Measurements from ENCODE around the gene RIMS1.

The RIMS1 gene

DNA sequence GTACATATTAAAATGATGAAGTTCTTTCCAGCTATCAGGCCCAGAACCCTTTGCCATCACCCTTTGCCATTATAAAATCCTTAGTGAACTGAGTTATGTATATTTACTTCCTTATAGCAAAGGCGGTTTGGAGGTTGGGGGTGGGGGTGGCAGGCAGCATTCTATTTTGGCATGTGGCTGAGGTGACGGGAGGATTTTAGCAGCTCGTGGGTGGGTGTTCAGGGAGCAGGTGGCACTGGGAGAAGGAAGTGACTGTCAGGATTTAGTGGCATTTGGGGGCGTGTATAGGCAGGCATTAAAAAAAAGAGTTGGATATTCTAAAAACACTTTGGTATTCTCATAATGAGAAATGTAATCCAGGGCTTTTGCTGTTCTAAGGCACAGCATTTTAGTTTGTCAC lies 150.7 kb downstream of the RIMS1 start:
- TF ChIP-seq POLR2AphosphoS5 (IDR thresholded peaks at IDR 0.05; ENCODE audit: low read depth) (no peak), GABPA (IDR thresholded peaks at IDR 0.05; ENCODE audit: low read depth) (no peak), SPI1 (IDR thresholded peaks at IDR 0.05; ENCODE audit: borderline replicate concordance, low read depth) (no peak)
- TF ChIP-seq, protein P1, sequence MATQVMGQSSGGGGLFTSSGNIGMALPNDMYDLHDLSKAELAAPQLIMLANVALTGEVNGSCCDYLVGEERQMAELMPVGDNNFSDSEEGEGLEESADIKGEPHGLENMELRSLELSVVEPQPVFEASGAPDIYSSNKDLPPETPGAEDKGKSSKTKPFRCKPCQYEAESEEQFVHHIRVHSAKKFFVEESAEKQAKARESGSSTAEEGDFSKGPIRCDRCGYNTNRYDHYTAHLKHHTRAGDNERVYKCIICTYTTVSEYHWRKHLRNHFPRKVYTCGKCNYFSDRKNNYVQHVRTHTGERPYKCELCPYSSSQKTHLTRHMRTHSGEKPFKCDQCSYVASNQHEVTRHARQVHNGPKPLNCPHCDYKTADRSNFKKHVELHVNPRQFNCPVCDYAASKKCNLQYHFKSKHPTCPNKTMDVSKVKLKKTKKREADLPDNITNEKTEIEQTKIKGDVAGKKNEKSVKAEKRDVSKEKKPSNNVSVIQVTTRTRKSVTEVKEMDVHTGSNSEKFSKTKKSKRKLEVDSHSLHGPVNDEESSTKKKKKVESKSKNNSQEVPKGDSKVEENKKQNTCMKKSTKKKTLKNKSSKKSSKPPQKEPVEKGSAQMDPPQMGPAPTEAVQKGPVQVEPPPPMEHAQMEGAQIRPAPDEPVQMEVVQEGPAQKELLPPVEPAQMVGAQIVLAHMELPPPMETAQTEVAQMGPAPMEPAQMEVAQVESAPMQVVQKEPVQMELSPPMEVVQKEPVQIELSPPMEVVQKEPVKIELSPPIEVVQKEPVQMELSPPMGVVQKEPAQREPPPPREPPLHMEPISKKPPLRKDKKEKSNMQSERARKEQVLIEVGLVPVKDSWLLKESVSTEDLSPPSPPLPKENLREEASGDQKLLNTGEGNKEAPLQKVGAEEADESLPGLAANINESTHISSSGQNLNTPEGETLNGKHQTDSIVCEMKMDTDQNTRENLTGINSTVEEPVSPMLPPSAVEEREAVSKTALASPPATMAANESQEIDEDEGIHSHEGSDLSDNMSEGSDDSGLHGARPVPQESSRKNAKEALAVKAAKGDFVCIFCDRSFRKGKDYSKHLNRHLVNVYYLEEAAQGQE (IDR thresholded peaks at IDR 0.05; ENCODE audit: insufficient replicate concordance, low read depth) = no peak
- TF ChIP-seq, protein P2, sequence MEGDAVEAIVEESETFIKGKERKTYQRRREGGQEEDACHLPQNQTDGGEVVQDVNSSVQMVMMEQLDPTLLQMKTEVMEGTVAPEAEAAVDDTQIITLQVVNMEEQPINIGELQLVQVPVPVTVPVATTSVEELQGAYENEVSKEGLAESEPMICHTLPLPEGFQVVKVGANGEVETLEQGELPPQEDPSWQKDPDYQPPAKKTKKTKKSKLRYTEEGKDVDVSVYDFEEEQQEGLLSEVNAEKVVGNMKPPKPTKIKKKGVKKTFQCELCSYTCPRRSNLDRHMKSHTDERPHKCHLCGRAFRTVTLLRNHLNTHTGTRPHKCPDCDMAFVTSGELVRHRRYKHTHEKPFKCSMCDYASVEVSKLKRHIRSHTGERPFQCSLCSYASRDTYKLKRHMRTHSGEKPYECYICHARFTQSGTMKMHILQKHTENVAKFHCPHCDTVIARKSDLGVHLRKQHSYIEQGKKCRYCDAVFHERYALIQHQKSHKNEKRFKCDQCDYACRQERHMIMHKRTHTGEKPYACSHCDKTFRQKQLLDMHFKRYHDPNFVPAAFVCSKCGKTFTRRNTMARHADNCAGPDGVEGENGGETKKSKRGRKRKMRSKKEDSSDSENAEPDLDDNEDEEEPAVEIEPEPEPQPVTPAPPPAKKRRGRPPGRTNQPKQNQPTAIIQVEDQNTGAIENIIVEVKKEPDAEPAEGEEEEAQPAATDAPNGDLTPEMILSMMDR (IDR thresholded peaks at IDR 0.05; ENCODE audit: insufficient read depth, low read length) = no peak
- Histone ChIP-seq H3K27ac (replicated peaks) (no peak overlapping the region), H3K27me3 (ENCODE audit: insufficient read depth, poor library complexity, severe bottlenecking) (peaks cover 3% of the 10 kb centered on the region), H3K4me3 (replicated peaks; ENCODE audit: insufficient read depth, low read length) (no peak overlapping the region)
- no peak for DNase-seq (ENCODE audit: low read depth in 1 of 2, low spot score in 1 of 2)

DNA sequence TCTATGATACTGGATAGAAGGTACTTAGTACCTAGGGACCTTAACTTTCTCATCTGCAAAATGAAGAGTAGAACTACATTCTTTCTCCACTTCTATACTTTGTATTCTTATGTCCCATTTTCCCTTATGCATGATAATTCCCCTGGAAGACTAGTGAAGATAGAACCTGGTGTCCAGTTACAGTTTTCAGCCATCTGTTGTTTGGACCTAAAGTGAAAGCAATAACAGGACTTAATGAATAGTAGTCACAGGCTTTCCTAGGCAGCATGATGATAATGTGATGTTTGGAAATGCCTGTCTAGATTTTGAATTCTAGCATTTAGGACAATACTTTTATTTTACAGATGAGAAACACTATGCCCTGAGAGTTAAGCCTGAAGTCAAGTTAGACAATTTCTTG lies 153.8 kb downstream of the RIMS1 start:
- Histone ChIP-seq H3K4me3 (replicated peaks; ENCODE audit: insufficient read depth, low read length) (no peak overlapping the region), H3K27ac (replicated peaks) (no peak overlapping the region), H3K27me3 (ENCODE audit: insufficient read depth, poor library complexity, severe bottlenecking) (no peaks in the 10 kb centered on the region)
- no peak for DNase-seq (ENCODE audit: low read depth in 1 of 2, low spot score in 1 of 2)
- no peak for TF ChIP-seq GABPA (IDR thresholded peaks at IDR 0.05; ENCODE audit: low read depth)

DNA sequence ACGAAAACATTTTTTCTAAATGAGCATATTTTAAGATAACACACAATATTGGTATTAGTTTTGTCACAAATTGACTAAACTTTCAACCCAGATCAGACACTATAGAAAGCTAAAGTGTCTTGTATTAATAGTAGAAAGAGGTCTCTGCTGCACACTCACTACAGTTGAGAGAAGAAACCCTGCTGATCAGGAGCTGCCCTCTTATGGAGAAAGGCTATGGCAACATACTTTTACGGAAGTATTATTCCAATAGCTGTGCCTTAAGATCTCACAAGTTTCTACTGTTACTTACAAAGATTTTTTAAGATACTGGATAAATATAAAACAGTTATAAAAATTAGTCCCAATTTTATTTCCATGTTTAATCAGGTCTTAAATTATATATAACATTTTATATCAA lies 155.7 kb downstream of the RIMS1 start:
- Histone ChIP-seq H3K27me3 (ENCODE audit: insufficient read depth, poor library complexity, severe bottlenecking) (no peaks in the 10 kb centered on the region), H3K4me3 (replicated peaks; ENCODE audit: insufficient read depth, low read length) (no peak overlapping the region), H3K27ac (replicated peaks) (no peak overlapping the region)
- TF ChIP-seq GABPA (IDR thresholded peaks at IDR 0.05; ENCODE audit: low read depth) = no peak
- TF ChIP-seq, protein P1 (IDR thresholded peaks at IDR 0.05; ENCODE audit: insufficient replicate concordance, low read depth) = no peak
- TF ChIP-seq, protein P2 (IDR thresholded peaks at IDR 0.05; ENCODE audit: insufficient read depth, low read length) = no peak
- no peak for TF ChIP-seq SPI1 (IDR thresholded peaks at IDR 0.05; ENCODE audit: borderline replicate concordance, low read depth)
- TF ChIP-seq POLR2AphosphoS5 (IDR thresholded peaks at IDR 0.05; ENCODE audit: low read depth) = no peak
- DNase-seq (ENCODE audit: low read depth in 1 of 2, low spot score in 1 of 2) = no peak

DNA sequence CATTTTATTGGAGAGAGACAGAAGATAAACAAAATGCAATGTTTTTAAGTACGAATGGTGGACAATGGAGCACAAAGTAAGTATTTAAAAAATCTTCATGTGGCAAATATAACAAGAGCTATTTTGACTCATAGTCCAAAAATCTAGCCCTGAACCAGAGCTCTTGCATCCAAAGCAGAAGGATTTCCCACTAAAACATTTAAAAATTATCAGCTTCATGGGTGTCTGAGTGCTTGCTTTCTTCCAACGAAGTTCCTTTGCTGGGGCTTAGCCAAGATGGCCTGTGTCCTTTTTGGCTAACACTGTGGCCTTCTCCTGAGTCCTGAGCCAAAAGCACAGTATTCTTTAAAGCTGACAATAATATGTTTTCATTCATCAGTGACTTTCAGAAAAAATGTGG lies 161.7 kb downstream of the RIMS1 start:
- H3K4me3 ChIP-seq (replicated peaks; ENCODE audit: insufficient read depth, low read length) = no peak overlapping the region
- H3K27ac ChIP-seq (replicated peaks) = no peak overlapping the region
- DNase-seq (ENCODE audit: low read depth in 1 of 2, low spot score in 1 of 2) = no peak
- peaks cover 4% of the 10 kb centered on the region for H3K27me3 ChIP-seq (ENCODE audit: insufficient read depth, poor library complexity, severe bottlenecking)
- no peak for TF ChIP-seq SPI1 (IDR thresholded peaks at IDR 0.05; ENCODE audit: borderline replicate concordance, low read depth)
- no peak for TF ChIP-seq POLR2AphosphoS5 (IDR thresholded peaks at IDR 0.05; ENCODE audit: low read depth)
- TF ChIP-seq, protein P2 (IDR thresholded peaks at IDR 0.05; ENCODE audit: insufficient read depth, low read length) = no peak
- TF ChIP-seq GABPA (IDR thresholded peaks at IDR 0.05; ENCODE audit: low read depth) = no peak
- TF ChIP-seq, protein P1 (IDR thresholded peaks at IDR 0.05; ENCODE audit: insufficient replicate concordance, low read depth) = no peak
